A549 treated with ZK216348 at 1 μM for 4 hours (cell line): ENCODE measurements around the gene DDIT4. TPM values are rescaled to one million over a fixed set of nuclear protein-coding genes. Genes with fewer than 3 reads are reported as not detected.

Experiments
- total RNA-seq: library from RNA; stranded (reverse); fragments of 200-300 nt; extraction: Qiagen RNA extraction; gene quantifications from 5 replicates; pipeline ENCODE4 v1.2.3, GENCODE V29; 2022; ENCODE audit warnings: low read depth

Gene DDIT4
- total RNA-seq: 184 to 316 TPM (median 293 TPM) in 5 replicates

DNA sequence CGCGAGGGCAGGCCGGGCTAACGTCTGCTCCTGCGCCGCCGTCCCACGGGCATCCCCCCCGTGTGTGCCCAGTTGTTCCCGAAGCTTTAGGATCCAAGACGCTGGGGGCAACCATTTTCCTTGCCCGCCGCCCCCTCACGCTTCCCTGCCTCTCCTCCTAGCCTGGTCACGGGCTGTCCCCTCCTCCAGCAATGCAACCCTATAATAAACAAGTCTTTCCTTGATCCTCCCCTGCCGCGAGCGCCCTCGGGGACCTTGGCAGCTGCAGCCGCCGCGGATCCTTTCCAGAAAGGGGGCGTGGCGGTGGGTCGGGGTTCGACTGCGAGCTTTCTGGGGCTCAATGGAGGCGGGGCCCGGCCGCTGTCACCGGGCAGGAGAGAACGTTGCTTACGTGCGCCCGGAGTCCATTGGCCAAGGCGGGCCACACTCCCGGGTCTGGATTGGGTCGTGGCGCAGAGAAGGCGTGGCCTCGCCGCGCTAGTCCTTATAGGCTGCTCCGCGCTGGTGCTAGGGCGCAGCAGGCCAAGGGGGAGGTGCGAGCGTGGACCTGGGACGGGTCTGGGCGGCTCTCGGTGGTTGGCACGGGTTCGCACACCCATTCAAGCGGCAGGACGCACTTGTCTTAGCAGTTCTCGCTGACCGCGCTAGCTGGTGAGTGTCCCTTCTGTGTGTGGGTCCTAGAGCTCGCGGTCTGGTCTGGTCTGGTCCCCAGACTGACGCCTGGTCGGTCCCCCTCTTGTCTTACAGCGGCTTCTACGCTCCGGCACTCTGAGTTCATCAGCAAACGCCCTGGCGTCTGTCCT, at the start of gene DDIT4:
Gene DDIT4, plus strand, starts transcription at position 515 of the 803 bp plus-strand sequence. CDS start 293 bp downstream, outside the sequence.

Other genes starting within 250 kb of the DDIT4 start
- gene SPOCK2, start 185.4 kb upstream of the DDIT4 start, total RNA-seq: 0.29 to 0.82 TPM (median 0.45 TPM) in 5 replicates
- gene ANAPC16, start 57.9 kb upstream of the DDIT4 start, total RNA-seq: 67.4 to 87.5 TPM (median 82.6 TPM) in 5 replicates
- gene ASCC1, start 57.6 kb upstream of the DDIT4 start, total RNA-seq: 33.2 to 43.1 TPM (median 36.1 TPM) in 5 replicates
- gene DNAJB12, start 81.0 kb downstream of the DDIT4 start, total RNA-seq: 27.9 to 34.9 TPM (median 33.0 TPM) in 5 replicates